HepG2 (cell line): ENCODE measurements around the gene LYZL1. TPM values are rescaled to one million over a fixed set of nuclear protein-coding genes. Genes with fewer than 3 reads are reported as not detected.

Experiments used
- FOXA1 ChIP-seq, 2 experiments: fragments of 450-650 bp in 1 of 2; sonication (generic) in 1 of 2; formaldehyde crosslinking in 1 of 2; IDR thresholded peaks; 2 replicates each; pipeline versions ENCODE4 v1.4.0 to v1.6.1; 2016 to 2020; ENCODE audit warnings: missing genetic modification reagents in 1 of 2
- FOXA3 ChIP-seq: IDR thresholded peaks from 2 replicates; pipeline ENCODE4 v1.6.1; 2016; ENCODE audit warnings: missing genetic modification reagents, missing compliant biosample characterization
- NR2F2 ChIP-seq: IDR thresholded peaks from 2 replicates; pipeline ENCODE4 v1.6.1; 2012; ENCODE audit warnings: low read depth, inconsistent platforms, borderline replicate concordance
- RFXAP ChIP-seq: sonication (generic); formaldehyde crosslinking; IDR thresholded peaks from 2 replicates; pipeline ENCODE4 v1.4.0; 2020; ENCODE audit warnings: missing genetic modification reagents, borderline replicate concordance
- SIX4 ChIP-seq: sonication (generic); formaldehyde crosslinking; IDR thresholded peaks from 2 replicates; pipeline ENCODE4 v1.4.0; 2020; ENCODE audit warnings: missing genetic modification reagents
- polyA plus RNA-seq, 8 experiments: library from polyadenylated mRNA; depleted of rRNA in 3 of 8; stranded (reverse) in 7 of 8; unstranded in 1 of 8; fragments of >200 nt; fragmentation: Illumina TruSeq in 4 of 8; extraction: Trizol in 4 of 8; gene quantifications; 2 replicates each; pipeline versions ENCODE4 v1.2.1 to v1.2.3, GENCODE V29; 2011 to 2016; ENCODE audit warnings: low read depth in 4 of 8, missing spikeins in 1 of 8, mixed read lengths in 1 of 8; ENCODE audit not compliant: insufficient read depth in 1 of 8
- total RNA-seq, 5 experiments: library from RNA; depleted of rRNA; stranded (reverse); fragments of >200 nt; fragmentation: Illumina TruSeq; extraction: Trizol; gene quantifications; 2 replicates each; pipeline ENCODE4 v1.2.3, GENCODE V29; 2016; ENCODE audit warnings: low read depth in 1 of 5
- TF ChIP-seq, protein P1 (sequence below): IDR thresholded peaks from 2 replicates; pipeline ENCODE4 v1.4.0; 2020; ENCODE audit warnings: mild to moderate bottlenecking, missing genetic modification reagents
- TF ChIP-seq, protein P2 (sequence below): sonication (generic); formaldehyde crosslinking; IDR thresholded peaks from 2 replicates; pipeline ENCODE4 v1.5.0; 2020; ENCODE audit warnings: mild to moderate bottlenecking, missing genetic modification reagents
- TF ChIP-seq, protein P3 (sequence below): sonication (generic); formaldehyde crosslinking; IDR thresholded peaks from 2 replicates; pipeline ENCODE4 v1.4.0; 2020; ENCODE audit warnings: missing genetic modification reagents
- TF ChIP-seq, protein P4 (sequence below): sonication (generic); formaldehyde crosslinking; conservative IDR thresholded peaks from 2 replicates; pipeline ENCODE4 v1.4.0; 2020; ENCODE audit warnings: mild to moderate bottlenecking, missing genetic modification reagents, moderate library complexity

LYZL1 gene
- total and polyA plus RNA-seq, 2 of the 13 experiments (the other 11 are each of a cell fraction or from before 2014, with no cell fraction given), result not detected

DNA sequence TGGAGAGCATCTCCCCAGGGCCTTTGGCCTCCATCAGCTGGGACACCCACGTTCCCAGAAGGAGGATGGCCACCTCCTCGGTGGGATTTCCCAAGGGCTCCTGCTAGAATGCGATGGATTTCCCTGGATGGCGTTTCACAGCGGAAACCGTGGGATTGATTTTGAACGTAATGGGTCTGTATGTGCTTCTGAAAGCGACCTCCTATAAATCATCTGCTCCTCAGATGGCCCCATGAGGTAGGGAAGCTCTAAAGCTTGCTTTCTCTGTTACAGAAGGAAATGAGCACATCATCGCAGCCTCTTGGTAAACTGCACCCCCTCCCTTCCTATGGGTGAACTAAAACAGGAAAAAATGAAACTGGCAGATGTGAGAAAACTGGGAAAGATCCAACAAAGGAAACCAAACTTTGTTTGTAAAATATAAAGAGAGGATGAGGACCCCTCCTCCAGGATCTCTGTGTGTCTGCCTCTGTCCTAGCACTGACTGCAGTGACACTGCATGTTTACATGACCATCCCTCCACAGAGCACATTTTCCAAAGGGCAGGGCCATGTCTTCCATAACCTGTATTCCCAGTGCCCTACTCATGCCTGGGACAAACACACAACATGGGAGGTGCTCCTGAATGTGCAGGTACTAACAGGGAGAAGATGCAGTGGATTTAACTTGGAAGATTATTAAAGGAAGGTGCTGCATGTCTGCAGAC, 57.6 kb downstream of the LYZL1 start (continued):
- TF ChIP-seq, protein P1, sequence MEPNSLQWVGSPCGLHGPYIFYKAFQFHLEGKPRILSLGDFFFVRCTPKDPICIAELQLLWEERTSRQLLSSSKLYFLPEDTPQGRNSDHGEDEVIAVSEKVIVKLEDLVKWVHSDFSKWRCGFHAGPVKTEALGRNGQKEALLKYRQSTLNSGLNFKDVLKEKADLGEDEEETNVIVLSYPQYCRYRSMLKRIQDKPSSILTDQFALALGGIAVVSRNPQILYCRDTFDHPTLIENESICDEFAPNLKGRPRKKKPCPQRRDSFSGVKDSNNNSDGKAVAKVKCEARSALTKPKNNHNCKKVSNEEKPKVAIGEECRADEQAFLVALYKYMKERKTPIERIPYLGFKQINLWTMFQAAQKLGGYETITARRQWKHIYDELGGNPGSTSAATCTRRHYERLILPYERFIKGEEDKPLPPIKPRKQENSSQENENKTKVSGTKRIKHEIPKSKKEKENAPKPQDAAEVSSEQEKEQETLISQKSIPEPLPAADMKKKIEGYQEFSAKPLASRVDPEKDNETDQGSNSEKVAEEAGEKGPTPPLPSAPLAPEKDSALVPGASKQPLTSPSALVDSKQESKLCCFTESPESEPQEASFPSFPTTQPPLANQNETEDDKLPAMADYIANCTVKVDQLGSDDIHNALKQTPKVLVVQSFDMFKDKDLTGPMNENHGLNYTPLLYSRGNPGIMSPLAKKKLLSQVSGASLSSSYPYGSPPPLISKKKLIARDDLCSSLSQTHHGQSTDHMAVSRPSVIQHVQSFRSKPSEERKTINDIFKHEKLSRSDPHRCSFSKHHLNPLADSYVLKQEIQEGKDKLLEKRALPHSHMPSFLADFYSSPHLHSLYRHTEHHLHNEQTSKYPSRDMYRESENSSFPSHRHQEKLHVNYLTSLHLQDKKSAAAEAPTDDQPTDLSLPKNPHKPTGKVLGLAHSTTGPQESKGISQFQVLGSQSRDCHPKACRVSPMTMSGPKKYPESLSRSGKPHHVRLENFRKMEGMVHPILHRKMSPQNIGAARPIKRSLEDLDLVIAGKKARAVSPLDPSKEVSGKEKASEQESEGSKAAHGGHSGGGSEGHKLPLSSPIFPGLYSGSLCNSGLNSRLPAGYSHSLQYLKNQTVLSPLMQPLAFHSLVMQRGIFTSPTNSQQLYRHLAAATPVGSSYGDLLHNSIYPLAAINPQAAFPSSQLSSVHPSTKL (CRISPR knock-in tag), result no peak
- TF ChIP-seq FOXA1 (IDR thresholded peaks at IDR 0.05) (no peak), FOXA1 (CRISPR knock-in tag; IDR thresholded peaks at IDR 0.05) (0 out of 2 replicates have a peak, but pooled peaks have one; percentile 26), SIX4 (no peak), NR2F2 (no peak), RFXAP (no peak), FOXA3 (CRISPR knock-in tag) (peak; percentile 39; the same call in 1 of the 2 replicates)
- TF ChIP-seq, protein P2, sequence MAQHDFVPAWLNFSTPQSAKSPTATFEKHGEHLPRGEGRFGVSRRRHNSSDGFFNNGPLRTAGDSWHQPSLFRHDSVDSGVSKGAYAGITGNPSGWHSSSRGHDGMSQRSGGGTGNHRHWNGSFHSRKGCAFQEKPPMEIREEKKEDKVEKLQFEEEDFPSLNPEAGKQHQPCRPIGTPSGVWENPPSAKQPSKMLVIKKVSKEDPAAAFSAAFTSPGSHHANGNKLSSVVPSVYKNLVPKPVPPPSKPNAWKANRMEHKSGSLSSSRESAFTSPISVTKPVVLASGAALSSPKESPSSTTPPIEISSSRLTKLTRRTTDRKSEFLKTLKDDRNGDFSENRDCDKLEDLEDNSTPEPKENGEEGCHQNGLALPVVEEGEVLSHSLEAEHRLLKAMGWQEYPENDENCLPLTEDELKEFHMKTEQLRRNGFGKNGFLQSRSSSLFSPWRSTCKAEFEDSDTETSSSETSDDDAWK (CRISPR knock-in tag), result no peak
- TF ChIP-seq, protein P3, sequence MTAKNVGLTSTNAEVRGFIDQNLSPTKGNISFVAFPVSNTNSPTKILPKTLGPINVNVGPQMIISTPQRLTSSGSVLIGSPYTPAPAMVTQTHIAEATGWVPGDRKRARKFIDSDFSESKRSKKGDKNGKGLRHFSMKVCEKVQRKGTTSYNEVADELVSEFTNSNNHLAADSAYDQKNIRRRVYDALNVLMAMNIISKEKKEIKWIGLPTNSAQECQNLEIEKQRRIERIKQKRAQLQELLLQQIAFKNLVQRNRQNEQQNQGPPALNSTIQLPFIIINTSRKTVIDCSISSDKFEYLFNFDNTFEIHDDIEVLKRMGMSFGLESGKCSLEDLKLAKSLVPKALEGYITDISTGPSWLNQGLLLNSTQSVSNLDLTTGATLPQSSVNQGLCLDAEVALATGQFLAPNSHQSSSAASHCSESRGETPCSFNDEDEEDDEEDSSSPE (CRISPR knock-in tag), result no peak
- TF ChIP-seq, protein P4, sequence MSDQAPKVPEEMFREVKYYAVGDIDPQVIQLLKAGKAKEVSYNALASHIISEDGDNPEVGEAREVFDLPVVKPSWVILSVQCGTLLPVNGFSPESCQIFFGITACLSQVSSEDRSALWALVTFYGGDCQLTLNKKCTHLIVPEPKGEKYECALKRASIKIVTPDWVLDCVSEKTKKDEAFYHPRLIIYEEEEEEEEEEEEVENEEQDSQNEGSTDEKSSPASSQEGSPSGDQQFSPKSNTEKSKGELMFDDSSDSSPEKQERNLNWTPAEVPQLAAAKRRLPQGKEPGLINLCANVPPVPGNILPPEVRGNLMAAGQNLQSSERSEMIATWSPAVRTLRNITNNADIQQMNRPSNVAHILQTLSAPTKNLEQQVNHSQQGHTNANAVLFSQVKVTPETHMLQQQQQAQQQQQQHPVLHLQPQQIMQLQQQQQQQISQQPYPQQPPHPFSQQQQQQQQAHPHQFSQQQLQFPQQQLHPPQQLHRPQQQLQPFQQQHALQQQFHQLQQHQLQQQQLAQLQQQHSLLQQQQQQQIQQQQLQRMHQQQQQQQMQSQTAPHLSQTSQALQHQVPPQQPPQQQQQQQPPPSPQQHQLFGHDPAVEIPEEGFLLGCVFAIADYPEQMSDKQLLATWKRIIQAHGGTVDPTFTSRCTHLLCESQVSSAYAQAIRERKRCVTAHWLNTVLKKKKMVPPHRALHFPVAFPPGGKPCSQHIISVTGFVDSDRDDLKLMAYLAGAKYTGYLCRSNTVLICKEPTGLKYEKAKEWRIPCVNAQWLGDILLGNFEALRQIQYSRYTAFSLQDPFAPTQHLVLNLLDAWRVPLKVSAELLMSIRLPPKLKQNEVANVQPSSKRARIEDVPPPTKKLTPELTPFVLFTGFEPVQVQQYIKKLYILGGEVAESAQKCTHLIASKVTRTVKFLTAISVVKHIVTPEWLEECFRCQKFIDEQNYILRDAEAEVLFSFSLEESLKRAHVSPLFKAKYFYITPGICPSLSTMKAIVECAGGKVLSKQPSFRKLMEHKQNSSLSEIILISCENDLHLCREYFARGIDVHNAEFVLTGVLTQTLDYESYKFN (CRISPR knock-in tag), result no peak
